Stimulated activated CD8-positive, alpha-beta memory T cell treated with anti-CD3 and anti-CD28 coated beads, Interleukin-12 subunit alpha, Interleukin-12 subunit beta, amount 100 ng/mL, for 1 hour (primary cell): ENCODE measurements around the gene CATSPER1.

ENCODE experiments used
- DNase-seq: peaks from one replicate; pipeline ENCODE4 v3.0.0-alpha.2; 2020; ENCODE audit warnings: low read depth

Gene CATSPER1

DNA sequence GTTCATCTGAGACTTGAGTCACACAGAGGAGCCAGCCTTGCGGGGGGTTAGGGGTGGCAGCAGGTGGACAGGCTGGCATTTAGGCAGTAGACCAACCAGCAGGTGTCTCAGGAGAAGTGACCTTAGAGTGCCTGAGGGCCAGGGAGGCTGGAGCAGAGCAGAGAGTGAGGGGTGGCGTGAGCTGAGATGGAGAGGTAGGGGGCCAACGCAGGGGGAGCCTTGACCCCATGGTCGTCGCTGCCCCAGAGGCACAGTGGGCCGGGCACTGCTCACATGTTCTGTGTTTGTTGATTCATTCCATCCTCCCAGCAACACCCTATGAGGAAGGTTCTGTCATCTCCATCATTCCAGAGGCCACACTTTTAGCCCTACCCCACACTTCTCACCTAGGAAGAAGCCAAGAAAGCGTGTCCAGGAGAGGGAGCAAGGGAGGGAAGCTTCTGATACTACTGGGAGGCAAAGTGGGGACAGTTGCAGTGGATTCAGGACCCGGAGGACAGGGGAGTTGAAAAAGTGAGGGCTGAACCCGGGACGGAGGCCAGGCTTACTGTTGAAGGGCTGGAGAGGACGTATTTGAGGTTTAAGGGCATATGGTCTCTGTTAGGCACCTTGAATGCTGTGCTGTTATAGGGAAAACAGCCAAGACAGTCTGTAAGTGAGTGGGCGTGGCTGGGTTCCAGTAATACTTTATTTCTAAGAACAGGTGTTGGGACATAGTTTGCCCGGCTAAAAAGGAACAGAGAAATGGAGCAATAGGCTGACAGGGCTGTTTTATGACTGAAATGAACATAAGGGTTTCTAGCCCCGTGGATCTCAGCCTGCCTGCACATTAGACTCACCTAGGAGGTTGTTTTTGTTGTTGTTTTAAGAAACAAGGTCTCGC, 57.4 kb downstream of the CATSPER1 start:
- DNase-seq: no peak

DNA sequence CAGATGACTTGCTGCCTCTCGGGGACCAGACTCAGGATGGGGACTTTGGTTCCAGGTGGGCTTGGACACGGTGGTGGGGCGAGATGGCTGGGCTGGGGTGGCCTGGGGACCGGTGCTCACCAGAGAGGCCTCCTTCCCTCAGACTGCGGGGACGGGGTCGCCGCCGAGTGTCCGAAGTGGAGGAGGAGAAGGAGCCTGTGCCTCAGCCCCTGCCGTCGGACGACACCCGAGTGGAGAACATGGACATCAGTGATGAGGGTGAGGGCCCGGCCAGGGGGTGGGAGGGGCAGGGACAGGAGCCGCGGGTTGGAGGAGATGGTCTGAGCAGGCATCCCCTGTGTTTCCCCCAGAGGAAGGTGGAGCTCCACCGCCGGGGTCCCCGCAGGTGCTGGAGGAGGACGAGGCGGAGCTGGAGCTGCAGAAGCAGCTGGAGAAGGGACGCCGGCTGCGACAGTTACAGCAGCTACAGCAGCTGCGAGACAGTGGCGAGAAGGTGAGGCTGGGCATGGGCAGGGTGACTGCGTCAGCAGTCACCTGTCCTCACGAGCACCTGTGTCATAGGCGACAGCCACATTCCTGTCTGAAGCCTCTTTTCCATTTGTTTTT, 58.8 kb downstream of the CATSPER1 start:
- DNase-seq: no peak
